HepG2 (cell line): Measurements from ENCODE around the gene PSD4. TPM values are rescaled to one million over a fixed set of nuclear protein-coding genes. Genes with fewer than 3 reads are reported as not detected.
A peak's percentile ranks its signal among the peaks of the same experiment; 100 is the strongest.

Source experiments
- AHDC1 ChIP-seq: sonication (generic); formaldehyde crosslinking; IDR thresholded peaks from 2 replicates; pipeline ENCODE4 v1.5.1; 2020; ENCODE audit warnings: mild to moderate bottlenecking, missing genetic modification reagents, borderline replicate concordance
- CBX5 ChIP-seq: sonication (generic); formaldehyde crosslinking; IDR thresholded peaks from 2 replicates; pipeline ENCODE4 v1.4.0; 2020; ENCODE audit warnings: missing genetic modification reagents, borderline replicate concordance
- FLYWCH1 ChIP-seq: sonication (generic); formaldehyde crosslinking; IDR thresholded peaks from 2 replicates; pipeline ENCODE4 v1.8.1; 2023; ENCODE audit warnings: mild to moderate bottlenecking, missing genetic modification reagents
- IKZF4 ChIP-seq: sonication (generic); formaldehyde crosslinking; IDR thresholded peaks from 2 replicates; pipeline ENCODE4 v1.5.1; 2020; ENCODE audit warnings: borderline replicate concordance, mild to moderate bottlenecking, low read depth, missing genetic modification reagents; ENCODE audit errors: not compliant biosample characterization
- JUND ChIP-seq: sonication (generic); formaldehyde crosslinking; IDR thresholded peaks from 2 replicates; pipeline ENCODE4 v1.8.0; 2022; ENCODE audit warnings: mild to moderate bottlenecking, missing genetic modification reagents
- NCOA1 ChIP-seq: sonication (generic); formaldehyde crosslinking; IDR thresholded peaks from 2 replicates; pipeline ENCODE4 v1.9.0; 2021; ENCODE audit warnings: missing genetic modification reagents
- NKX3-1 ChIP-seq: sonication (generic); formaldehyde crosslinking; IDR thresholded peaks from 2 replicates; pipeline ENCODE4 v1.5.0; 2020; ENCODE audit warnings: missing genetic modification reagents
- PLRG1 ChIP-seq: fragments of 450-650 bp; conservative IDR thresholded peaks from 2 replicates; pipeline ENCODE4 v1.6.1; 2016
- RAD21 ChIP-seq: fragments of 450-650 bp; formaldehyde crosslinking; IDR thresholded peaks from 2 replicates; pipeline ENCODE4 v1.5.0; 2020; ENCODE audit warnings: mild to moderate bottlenecking
- ZNF3 ChIP-seq: IDR thresholded peaks from 2 replicates; pipeline ENCODE4 v1.7.0; 2017; ENCODE audit warnings: inconsistent platforms
- ZNF432 ChIP-seq: sonication (generic); formaldehyde crosslinking; IDR thresholded peaks from 2 replicates; pipeline ENCODE4 v1.5.0; 2020; ENCODE audit warnings: missing genetic modification reagents, mild to moderate bottlenecking, borderline replicate concordance
- ZNF446 ChIP-seq: sonication (generic); formaldehyde crosslinking; IDR thresholded peaks from 2 replicates; pipeline ENCODE4 v1.5.0; 2020; ENCODE audit warnings: mild to moderate bottlenecking, missing genetic modification reagents
- ZNF512 ChIP-seq: sonication (generic); formaldehyde crosslinking; IDR thresholded peaks from 2 replicates; pipeline ENCODE4 v1.4.0; 2020; ENCODE audit warnings: mild to moderate bottlenecking, missing genetic modification reagents
- ZNF576 ChIP-seq: sonication (generic); formaldehyde crosslinking; IDR thresholded peaks from 2 replicates; pipeline ENCODE4 v1.4.0; 2020; ENCODE audit warnings: mild to moderate bottlenecking, missing genetic modification reagents
- ZNF761 ChIP-seq: sonication (generic); formaldehyde crosslinking; conservative IDR thresholded peaks from 2 replicates; pipeline ENCODE4 v1.4.0; 2020; ENCODE audit warnings: mild to moderate bottlenecking, missing genetic modification reagents
- polyA plus RNA-seq, 8 experiments: library from polyadenylated mRNA; depleted of rRNA in 3 of 8; stranded (reverse) in 7 of 8; unstranded in 1 of 8; fragments of >200 nt; fragmentation: Illumina TruSeq in 4 of 8; extraction: Trizol in 4 of 8; gene quantifications; 2 replicates each; pipeline versions ENCODE4 v1.2.1 to v1.2.3, GENCODE V29; 2011 to 2016; ENCODE audit warnings: low read depth in 4 of 8, missing spikeins in 1 of 8, mixed read lengths in 1 of 8; ENCODE audit not compliant: insufficient read depth in 1 of 8
- total RNA-seq, 5 experiments: library from RNA; depleted of rRNA; stranded (reverse); fragments of >200 nt; fragmentation: Illumina TruSeq; extraction: Trizol; gene quantifications; 2 replicates each; pipeline ENCODE4 v1.2.3, GENCODE V29; 2016; ENCODE audit warnings: low read depth in 1 of 5
- TF ChIP-seq, protein P1 (sequence below): IDR thresholded peaks from 2 replicates; pipeline ENCODE4 v1.6.1; 2016; ENCODE audit warnings: low read depth, control low read depth
- TF ChIP-seq, protein P2 (sequence below): fragments of 450-650 bp; IDR thresholded peaks from 2 replicates; pipeline ENCODE4 v1.6.1; 2017; ENCODE audit warnings: mild to moderate bottlenecking

PSD4 gene
- total and polyA plus RNA-seq, 2 of the 13 experiments (the other 11 are each of a cell fraction or from before 2014, with no cell fraction given) = 5.8 to 9.4 TPM

DNA sequence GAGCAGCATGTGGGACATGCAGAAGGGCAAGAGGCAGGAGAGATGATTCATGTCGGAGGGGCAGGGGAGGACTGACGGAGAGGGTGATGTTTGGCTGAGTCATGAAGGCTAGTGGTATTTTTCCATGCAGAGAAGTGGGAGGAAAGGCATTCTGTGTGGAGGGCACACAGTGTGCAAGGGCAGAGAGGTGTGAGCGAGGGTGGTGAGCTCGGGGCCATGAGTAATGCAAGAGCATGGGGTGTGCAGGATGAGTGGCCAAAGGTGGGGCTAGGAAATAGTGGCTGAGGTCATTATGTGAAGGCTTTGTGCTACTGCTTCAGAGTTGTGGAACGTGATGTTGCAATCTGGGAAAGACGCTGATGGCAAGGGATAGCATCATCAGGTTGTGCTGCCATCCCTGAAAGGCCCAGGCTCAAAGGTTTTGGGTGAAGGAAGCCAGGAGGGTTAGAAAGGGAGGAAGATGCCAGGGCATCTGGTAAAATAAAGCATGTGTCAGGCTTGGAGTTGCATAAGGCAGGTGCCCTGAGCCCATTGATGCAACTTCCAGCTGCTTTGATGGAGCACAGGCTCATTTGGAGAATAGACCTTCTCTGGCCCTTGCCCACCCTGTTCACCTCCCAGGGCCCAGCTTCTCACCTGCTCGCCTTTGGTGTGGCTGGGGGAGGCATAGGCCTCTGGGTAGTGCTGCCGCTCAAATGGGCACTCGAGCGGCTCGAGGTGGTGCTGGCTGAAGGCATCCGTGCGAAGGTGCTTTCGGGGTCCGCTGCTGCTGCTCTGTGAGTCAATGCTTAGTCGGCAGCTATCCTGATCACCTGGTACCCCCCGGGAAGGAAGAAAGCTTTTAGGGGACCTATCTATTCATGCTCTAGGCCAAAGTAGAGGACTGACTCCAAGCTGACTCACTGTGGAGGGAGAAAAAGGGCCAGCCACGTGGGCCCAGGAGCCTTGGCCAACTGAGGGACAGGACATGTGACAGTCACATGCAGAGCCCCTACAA lies 67.4 kb downstream of the PSD4 start (continued):
- TF ChIP-seq, protein P1, sequence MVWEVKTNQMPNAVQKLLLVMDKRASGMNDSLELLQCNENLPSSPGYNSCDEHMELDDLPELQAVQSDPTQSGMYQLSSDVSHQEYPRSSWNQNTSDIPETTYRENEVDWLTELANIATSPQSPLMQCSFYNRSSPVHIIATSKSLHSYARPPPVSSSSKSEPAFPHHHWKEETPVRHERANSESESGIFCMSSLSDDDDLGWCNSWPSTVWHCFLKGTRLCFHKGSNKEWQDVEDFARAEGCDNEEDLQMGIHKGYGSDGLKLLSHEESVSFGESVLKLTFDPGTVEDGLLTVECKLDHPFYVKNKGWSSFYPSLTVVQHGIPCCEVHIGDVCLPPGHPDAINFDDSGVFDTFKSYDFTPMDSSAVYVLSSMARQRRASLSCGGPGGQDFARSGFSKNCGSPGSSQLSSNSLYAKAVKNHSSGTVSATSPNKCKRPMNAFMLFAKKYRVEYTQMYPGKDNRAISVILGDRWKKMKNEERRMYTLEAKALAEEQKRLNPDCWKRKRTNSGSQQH = peak; percentile 29; the same call in 1 of the 2 replicates
- no peak for TF ChIP-seq NKX3-1 (CRISPR knock-in tag)
- TF ChIP-seq CBX5 (CRISPR knock-in tag) = peak; percentile 76; the same call in 1 of the 2 replicates
- no peak for TF ChIP-seq ZNF432
- no peak for TF ChIP-seq ZNF446
- no peak for TF ChIP-seq FLYWCH1 (CRISPR knock-in tag)
- 0 out of 2 replicates have a peak, but pooled peaks have one; percentile 51 for TF ChIP-seq AHDC1 (CRISPR knock-in tag)
- TF ChIP-seq JUND (CRISPR knock-in tag) = peak; percentile 61; the same call in 1 of the 2 replicates
- TF ChIP-seq IKZF4 (CRISPR knock-in tag) = no peak
- TF ChIP-seq, protein P2, sequence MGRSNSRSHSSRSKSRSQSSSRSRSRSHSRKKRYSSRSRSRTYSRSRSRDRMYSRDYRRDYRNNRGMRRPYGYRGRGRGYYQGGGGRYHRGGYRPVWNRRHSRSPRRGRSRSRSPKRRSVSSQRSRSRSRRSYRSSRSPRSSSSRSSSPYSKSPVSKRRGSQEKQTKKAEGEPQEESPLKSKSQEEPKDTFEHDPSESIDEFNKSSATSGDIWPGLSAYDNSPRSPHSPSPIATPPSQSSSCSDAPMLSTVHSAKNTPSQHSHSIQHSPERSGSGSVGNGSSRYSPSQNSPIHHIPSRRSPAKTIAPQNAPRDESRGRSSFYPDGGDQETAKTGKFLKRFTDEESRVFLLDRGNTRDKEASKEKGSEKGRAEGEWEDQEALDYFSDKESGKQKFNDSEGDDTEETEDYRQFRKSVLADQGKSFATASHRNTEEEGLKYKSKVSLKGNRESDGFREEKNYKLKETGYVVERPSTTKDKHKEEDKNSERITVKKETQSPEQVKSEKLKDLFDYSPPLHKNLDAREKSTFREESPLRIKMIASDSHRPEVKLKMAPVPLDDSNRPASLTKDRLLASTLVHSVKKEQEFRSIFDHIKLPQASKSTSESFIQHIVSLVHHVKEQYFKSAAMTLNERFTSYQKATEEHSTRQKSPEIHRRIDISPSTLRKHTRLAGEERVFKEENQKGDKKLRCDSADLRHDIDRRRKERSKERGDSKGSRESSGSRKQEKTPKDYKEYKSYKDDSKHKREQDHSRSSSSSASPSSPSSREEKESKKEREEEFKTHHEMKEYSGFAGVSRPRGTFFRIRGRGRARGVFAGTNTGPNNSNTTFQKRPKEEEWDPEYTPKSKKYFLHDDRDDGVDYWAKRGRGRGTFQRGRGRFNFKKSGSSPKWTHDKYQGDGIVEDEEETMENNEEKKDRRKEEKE = no peak
- no peak for TF ChIP-seq PLRG1
- no peak for TF ChIP-seq RAD21 (CRISPR knock-in tag)
- TF ChIP-seq ZNF512 (CRISPR knock-in tag) = no peak
- no peak for TF ChIP-seq ZNF576 (CRISPR knock-in tag)
- no peak for TF ChIP-seq ZNF761
- TF ChIP-seq NCOA1 = no peak
- no peak for TF ChIP-seq ZNF3
